HG02588 (cell line): ENCODE measurements around the gene PTX4.

Experiments
- ATAC-seq: cut with Tn5 transposase; IDR thresholded peaks from one replicate; pipeline ENCODE4 v1.9.1; 2021; ENCODE audit warnings: mild to moderate bottlenecking, moderate library complexity; ENCODE audit not compliant: unreplicated experiment

The PTX4 gene

DNA sequence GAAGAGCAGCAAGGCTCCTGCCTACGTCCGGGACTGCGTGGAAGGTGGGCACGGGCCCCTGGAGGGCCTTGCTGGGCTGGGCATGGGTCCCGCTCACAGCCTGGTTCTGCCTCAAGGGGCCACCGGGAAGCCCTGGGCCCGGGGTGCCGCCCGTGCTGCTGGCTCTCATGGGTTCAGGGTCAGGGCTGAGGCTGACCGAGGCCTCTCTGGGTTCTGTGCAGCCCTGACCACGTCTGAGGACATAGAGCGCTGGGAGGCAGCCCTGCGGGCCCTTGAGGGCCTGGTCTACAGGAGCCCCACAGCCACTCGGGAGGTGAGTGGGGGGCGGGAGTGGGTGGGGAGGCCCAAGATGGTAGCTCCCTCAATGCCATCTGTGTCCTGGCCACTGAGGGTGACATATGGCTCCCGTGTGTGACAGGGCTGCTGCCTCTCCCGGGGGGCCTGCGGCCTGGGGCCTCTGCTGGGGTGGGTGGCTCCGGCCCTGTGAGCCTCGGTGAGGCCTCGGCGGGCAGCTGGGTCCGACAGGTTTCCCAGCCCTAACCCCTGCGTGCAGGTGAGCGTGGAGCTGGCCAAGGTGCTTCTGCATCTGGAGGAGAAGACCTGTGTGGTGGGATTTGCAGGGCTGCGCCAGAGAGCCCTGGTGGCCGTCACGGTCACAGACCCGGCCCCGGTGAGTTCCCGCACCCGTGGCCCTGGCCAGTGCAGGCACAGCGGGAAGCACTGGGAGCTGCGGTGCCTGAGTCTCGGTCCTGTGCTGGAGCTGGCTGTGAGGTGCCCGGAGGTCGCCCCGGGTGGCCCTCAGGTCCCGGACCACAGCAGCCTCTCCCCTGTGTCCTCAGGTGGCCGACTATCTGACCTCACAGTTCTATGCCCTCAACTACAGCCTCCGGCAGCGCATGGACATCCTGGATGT is 13.6 kb upstream of the PTX4 start:
- no peak for ATAC-seq

DNA sequence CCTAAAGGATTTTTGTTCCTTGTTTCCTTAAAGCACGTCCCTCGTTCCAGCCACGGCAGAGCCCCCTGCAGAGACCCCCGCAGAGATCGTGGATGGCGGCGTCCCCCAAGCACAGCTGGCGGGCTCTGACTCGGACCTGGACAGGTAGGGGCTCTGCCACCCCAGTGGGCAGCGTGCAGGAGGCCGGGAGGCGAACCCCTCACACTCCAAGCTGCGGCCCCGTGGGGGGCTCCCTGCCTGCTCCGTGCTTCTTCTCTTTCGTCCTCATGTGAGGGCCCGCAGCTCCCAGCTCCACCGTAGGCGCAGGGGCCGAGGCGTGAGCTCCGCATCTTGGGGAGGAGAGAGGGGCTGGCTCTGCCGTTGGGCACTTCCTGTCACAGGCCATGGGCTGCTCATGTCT is 12.9 kb upstream of the PTX4 start:
- ATAC-seq, result no peak

GRCh38 chr16:1500465-1501150 is 11.9 kb upstream of the PTX4 start:
- ATAC-seq, result no peak

DNA sequence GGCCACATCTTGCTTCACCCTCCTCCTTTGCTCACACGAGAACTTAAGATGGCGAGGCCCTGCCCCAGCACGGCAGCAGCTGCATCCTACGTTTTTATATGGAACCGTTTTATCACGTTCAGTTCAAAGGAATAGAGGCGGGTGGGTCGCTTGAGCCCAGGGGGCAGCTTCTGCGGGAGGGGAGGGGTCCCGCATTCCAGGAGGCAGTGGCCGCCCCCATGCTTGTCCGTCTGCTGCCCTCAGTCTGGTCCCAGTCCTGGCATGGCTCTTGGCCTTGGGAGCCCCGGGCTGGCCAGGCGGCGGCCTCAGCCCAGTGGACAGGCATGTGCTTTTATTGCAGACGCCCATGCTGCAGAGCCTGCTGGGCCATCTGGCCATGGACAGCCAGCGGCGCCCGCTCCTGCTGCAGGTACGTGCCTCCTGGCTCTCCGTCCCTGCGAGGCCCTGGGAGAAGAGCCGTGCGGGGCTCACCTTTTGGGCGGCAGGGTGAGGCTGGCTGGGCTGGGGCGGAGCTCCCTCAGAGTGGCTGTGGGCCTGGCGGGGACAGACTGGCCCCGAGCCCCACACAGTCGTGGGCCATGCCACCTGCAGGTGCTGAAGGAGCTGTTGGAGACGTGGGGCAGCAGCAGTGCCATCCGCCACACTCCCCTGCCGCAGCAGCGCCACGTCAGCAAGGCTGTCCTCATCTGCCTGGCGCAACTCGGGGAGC is 11.2 kb upstream of the PTX4 start:
- ATAC-seq, result no peak

DNA sequence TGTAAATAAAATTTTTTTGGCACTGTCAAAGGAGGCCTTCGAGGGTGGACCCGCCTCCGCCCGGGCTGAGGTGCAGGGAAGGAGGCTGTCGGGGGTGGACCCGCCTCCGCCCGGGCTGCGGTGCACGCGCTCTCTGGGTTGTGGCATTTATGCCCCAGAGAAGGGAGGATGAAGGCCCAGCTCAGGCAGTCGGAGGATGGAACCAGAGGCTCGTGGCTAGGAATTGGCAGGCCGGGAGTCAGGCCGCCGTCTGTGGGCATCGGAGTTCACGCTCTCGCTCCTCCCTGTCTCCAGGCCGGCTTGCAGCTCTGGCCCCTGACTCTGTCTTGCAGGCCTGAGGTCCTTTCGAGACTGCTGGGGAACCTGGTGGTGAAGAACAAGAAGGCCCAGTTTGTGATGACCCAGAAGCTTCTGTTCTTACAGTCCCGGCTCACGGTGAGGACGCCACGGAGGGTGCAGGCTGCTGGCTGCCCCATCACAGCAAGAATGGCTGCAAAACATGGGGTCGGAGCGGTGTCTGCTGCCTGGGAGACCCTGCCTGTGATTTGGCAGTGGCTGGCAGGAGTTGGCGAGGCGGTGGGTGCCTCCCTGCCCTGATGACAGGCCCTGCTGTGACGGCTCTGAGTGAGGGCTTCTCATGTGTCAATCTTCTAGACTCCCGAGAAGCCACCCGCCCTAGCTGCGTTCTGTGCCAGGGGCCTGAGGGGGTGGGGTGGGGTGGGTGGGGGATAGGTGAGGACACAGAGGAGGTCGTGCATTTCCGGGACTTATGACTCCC is 10.3 kb upstream of the PTX4 start:
- no peak for ATAC-seq

GRCh38 chr16:1497014-1497598 is 8.4 kb upstream of the PTX4 start:
- no peak for ATAC-seq

DNA sequence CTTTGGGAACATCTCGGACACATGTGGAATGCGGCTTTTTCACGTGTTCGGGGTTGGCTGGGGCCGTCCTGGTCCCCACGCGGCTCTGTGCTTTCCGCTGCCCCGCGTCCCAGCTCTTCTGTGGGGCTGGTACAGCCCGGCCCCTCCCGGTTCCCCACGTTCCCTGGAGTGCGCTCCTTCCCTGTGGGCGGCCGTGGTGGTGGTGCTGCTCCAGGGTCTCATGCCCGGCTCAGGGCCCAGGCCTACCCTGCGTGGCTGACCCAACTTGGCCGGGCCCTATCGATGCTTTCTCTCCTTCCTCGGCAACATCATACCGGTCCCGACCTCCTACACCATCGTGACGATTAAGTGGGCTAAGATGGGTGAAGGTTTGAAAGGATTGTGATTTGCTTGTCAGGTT is 7.7 kb upstream of the PTX4 start:
- no peak for ATAC-seq

DNA sequence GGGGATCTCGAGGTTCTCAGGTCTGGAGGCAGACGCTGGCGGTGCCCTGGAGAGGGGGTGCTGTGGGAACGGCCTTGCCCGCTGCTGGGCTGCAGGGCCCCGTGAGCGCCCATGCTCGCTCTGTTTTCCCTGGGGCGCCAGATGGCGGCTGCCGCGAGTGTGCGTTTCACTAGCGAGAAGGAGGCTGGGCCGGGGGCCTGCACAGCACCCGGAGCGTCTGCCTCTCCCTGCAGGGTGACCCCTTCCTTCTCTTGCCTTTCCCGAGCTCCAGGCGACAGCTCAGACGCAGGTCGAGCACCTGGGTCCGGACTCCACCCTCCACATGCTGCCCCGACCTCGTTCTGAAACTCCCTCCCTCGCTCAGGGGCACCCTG is 7.1 kb upstream of the PTX4 start:
- no peak for ATAC-seq

DNA sequence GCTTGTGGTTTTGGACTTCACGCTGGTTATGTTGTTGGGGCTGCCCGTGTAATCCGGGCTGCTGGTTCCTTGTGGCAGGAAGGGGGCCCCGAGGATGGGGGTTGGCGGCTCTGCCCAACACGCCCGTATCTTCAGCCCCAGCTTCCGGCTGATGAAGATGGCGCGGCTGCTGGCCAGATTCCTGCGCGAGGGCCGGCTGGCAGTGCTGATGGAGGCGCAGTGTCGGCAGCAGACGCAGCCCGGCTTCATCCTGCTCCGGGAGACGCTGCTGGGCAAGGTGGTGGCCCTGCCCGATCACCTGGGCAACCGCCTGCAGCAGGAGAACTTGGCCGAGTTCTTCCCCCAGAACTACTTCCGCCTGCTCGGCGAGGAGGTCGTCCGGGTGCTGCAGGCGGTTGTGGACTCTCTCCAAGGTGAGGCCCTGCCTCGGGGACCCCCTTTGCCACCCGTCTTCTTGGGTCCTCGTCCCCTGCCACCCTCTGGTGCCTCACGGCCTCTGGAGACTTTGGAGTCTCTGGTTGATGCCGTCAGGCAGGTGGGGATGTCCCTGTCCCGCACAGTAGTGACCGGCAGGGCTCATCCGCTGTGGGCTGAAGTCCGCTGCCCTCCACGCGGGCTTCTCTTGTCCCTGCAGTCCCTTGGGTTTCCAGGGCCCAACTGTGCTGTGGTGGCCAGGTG is 6.6 kb upstream of the PTX4 start:
- ATAC-seq, result no peak

GRCh38 chr16:1494711-1495110 is 6.0 kb upstream of the PTX4 start:
- no peak for ATAC-seq

- ATAC-seq, result no peak
Observed at GRCh38 chr16:1494129-1494640, 5.4 kb upstream of the PTX4 start.

- no peak for ATAC-seq
Observed at GRCh38 chr16:1493746-1494094, 5.0 kb upstream of the PTX4 start.

- peak; percentile 53 for ATAC-seq
Observed at GRCh38 chr16:1492923-1493745, 4.4 kb upstream of the PTX4 start, which contains the start of gene TELO2. Gene TELO2 (plus strand): TSS chr16:1493360. CDS start chr16:1494282, 922 bp downstream.

DNA sequence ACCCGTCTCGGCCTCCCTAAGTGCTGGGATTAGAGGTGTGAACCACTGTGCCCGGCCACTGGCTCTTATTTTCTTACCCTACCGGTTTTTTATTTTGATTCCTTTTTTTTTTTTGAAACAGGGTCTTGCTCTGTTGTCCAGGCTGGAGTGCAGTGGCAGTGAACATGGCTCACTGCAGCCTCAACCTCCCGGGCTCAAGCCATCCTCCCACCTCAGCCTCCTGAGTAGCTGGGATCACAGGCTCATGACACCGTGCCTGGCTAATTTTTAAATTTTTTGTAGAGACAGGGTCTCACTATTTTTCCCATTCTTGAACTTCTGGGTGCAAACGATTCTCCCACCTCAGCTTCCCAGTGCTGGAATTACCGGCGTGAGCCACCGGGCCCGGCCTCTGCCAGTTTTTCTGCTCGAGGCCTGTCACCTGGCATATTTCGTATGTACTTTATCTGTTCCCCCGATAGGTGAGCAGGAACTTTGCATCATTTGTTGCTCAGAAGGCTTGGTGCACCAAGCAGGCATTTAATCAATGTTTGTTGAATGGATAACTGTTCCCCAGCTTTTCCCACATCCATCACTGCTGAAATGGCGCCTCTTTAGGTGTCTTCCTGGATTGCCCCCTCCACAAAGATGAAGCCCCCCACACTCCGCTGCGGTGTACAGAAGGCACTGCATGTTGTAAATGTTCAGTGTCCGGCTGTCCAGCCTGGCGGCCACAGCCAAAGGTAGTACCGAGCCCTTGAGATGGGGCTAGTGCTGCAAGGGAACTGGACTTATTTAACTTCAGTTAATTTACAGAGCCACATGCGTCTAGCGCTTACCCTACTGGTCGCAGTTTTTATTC is 3.6 kb upstream of the PTX4 start:
- no peak for ATAC-seq

GRCh38 chr16:1491327-1491726 is 2.6 kb upstream of the PTX4 start:
- ATAC-seq, result no peak

DNA sequence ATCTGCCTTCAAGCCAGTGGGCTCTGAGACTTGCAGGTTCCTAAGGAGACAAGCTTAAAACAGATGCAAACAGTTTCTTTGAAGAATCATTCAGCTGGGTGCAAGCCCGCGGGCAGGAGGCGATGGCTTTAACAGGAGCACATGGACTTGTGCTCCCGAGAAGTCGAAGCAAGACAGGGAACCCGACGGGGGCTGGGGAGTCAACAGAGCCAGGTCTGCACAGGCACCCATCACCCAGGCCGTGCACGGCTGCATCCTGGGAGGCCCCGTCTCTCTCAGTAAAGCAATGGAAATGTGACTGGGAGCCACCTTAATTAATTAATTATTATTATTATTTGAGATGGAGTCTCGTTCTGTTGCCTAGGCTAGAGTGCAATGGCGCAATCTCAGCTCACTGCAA is 333 bp upstream of the PTX4 start:
- ATAC-seq, result no peak

DNA sequence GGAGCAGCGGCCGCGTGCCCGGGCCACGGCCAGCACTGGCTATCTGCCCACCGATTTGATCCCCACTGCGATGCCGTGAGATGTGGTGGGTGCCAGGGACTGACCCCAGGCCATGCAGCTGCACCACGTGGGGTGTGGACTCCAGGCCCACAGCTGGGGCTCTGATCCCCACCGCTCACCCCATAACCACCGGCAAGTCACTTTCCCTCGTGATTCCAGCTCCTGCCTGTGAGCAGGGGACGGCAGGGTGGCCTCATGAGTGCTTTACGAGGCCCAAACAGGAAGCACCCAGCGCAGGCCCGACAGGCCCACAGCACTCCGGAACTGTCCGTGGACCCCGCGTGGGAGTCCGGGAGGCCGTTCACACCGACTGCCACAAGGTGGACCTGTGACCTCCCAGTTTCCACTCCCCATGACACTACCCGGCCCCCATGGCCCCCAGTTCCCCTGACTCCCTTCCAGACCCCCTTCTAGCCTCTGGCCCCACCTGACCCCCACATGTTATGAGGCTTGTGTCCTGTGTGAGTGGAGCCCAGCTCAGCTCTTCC is 616 bp downstream of the PTX4 start:
- no peak for ATAC-seq
